ENCODE results near the gene TGFBI. TPM values are rescaled to one million over a fixed set of nuclear protein-coding genes. Genes with fewer than 3 reads are reported as not detected.

Gene TGFBI
- total RNA-seq, 1 donor from 2014 or later = 27.9 TPM

DNA sequence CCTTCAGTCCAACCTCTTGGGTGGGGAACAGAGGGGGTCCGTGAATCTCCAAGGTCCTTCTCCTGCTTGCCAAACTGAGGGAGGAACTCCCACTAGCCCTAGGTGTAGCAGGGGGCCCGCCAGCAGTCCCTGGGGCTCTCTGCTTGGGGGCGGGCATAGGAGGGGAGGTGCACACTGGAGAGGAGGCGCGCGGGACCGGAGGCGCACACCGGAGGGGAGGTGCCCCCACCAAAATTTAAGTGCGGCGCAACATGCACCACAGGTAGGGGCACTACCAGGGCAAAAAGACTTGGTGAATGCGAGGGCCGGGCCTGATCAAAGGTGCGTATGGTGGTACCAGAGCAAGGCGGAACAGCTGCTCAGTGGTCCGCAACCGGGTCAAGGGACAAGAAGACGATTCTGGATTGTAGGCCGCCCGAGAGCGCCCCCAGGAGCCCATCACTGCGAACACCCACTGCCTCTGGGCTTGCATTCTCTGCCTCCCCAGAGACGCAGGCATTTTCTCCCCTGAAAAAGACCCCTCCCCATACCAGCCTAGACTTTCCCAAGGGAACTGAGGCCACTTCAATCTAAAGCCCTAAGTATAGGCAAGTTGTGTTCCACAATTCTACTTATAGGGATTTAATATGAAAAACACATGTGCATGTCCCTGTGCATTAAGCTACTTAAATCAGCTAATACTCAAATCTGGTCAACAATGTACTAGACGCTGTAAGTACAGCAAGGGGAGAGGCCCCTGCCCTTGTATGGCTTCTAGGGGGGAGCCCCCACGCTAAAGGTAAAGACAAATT, 50.6 kb downstream of the TGFBI start:
- H3K27ac Mint-ChIP-seq (ENCODE audit: unreplicated experiment) = no peak overlapping the region
- peak overlapping the region; percentile 90 for H3K4me3 Mint-ChIP-seq (ENCODE audit: unreplicated experiment)
- peak; percentile 41 for DNase-seq (ENCODE audit: low spot score)

GRCh38 chr5:136080113-136080482, 51.3 kb downstream of the TGFBI start:
- TF ChIP-seq CTCF (IDR thresholded peaks at IDR 0.05; ENCODE audit: unreplicated experiment) = no peak
- H3K27me3 Mint-ChIP-seq (ENCODE audit: unreplicated experiment) = peaks cover 12% of the 10 kb centered on the region
- H3K4me3 Mint-ChIP-seq (ENCODE audit: unreplicated experiment) = peak overlapping the region; percentile 90
- DNase-seq (ENCODE audit: low spot score) = no peak
- peak overlapping the region; percentile 67 for H3K27ac Mint-ChIP-seq (ENCODE audit: unreplicated experiment)
- peaks cover 3% of the 10 kb centered on the region for H3K4me1 Mint-ChIP-seq (ENCODE audit: unreplicated experiment)
- no peaks in the 10 kb centered on the region for H3K9me3 Mint-ChIP-seq (ENCODE audit: unreplicated experiment)
- H3K36me3 Mint-ChIP-seq (ENCODE audit: low read depth, unreplicated experiment) = peaks cover 3% of the 10 kb centered on the region

More for the DNA sequence above, 50.6 kb downstream of the TGFBI start:
- Mint-ChIP-seq H3K4me1 (ENCODE audit: unreplicated experiment) (peaks cover 3% of the 10 kb centered on the region), H3K27me3 (ENCODE audit: unreplicated experiment) (peaks cover 12% of the 10 kb centered on the region), H3K36me3 (ENCODE audit: low read depth, unreplicated experiment) (peaks cover 3% of the 10 kb centered on the region), H3K9me3 (ENCODE audit: unreplicated experiment) (no peaks in the 10 kb centered on the region)
- no peak for TF ChIP-seq CTCF (IDR thresholded peaks at IDR 0.05; ENCODE audit: unreplicated experiment)

DNA sequence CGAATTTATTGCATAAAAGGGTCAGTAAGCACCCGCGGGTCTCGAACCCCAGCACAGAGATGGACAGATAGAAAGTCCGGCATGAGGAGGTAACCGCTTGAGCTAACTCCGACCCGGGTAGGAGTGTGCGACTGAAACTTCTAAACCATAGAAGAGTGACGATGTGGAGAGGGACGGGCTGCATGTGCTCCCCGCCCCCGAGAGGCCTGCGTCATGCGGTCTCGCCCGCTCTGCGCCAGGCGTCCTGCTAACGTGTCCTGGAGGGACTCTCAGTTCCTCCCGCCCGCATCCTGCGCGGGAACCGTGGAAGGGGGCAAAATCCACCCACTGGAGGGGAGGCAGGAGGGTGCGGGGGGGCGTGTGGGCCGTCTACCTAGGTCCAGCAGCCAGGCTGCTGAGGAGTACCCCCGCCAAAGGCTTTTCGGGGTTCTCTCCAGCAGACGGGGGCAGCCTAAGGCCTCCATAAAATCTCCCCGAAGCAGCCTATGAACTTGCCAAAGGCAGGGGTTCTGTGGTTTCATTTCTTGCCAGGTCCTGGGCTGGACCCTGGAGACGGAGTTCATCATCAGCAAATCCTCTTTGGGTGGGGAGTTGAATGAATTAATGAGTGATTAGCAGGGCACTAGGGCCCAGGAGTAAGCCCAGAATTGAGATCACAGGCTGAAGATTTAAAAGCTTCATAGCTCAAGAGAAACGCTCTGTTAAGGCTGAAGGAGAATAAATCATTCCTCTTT, 51.9 kb downstream of the TGFBI start:
- TF ChIP-seq CTCF (IDR thresholded peaks at IDR 0.05; ENCODE audit: unreplicated experiment) = no peak
- H3K9me3 Mint-ChIP-seq (ENCODE audit: unreplicated experiment) = no peaks in the 10 kb centered on the region
- H3K4me3 Mint-ChIP-seq (ENCODE audit: unreplicated experiment) = peak overlapping the region; percentile 90
- H3K36me3 Mint-ChIP-seq (ENCODE audit: low read depth, unreplicated experiment) = peaks cover 3% of the 10 kb centered on the region
- H3K4me1 Mint-ChIP-seq (ENCODE audit: unreplicated experiment) = peaks cover 3% of the 10 kb centered on the region
- peaks cover 12% of the 10 kb centered on the region for H3K27me3 Mint-ChIP-seq (ENCODE audit: unreplicated experiment)
- peak; percentile 76 for DNase-seq (ENCODE audit: low spot score)
- H3K27ac Mint-ChIP-seq (ENCODE audit: unreplicated experiment) = peak overlapping the region; percentile 67

DNA sequence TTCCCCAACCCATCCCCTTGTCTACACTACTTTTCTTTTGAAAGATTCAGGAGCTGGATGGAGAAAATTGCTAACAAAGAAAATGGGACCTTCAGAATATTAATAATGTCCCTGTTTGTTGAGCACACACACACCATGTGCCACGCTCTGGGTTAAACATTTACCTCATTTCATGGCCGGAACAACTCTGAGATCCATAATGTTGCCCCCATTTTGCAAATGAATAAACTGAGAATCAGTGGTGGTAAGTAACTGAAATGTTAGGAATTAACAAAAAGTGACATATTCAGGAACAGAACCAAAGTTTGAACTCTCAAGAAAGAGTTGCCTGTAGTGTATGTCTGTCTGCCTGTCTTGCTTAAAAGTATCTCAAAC, 52.4 kb downstream of the TGFBI start:
- no peak for DNase-seq (ENCODE audit: low spot score)
- Mint-ChIP-seq H3K9me3 (ENCODE audit: unreplicated experiment) (no peaks in the 10 kb centered on the region), H3K36me3 (ENCODE audit: low read depth, unreplicated experiment) (peaks cover 3% of the 10 kb centered on the region), H3K27me3 (ENCODE audit: unreplicated experiment) (peaks cover 12% of the 10 kb centered on the region), H3K4me1 (ENCODE audit: unreplicated experiment) (peaks cover 3% of the 10 kb centered on the region), H3K27ac (ENCODE audit: unreplicated experiment) (no peak overlapping the region), H3K4me3 (ENCODE audit: unreplicated experiment) (no peak overlapping the region)
- TF ChIP-seq CTCF (IDR thresholded peaks at IDR 0.05; ENCODE audit: unreplicated experiment) = no peak

Measured in endothelial cell (in vitro differentiated cells).